Pericardium fibroblast (primary cell): Measurements from ENCODE around the gene PRELID3B. TPM values are rescaled to one million over a fixed set of nuclear protein-coding genes. Genes with fewer than 3 reads are reported as not detected.

Source experiments
- total RNA-seq: library from RNA; depleted of rRNA; stranded (reverse); fragments of >200 nt; gene quantifications from 2 replicates; pipeline ENCODE4 v1.2.3, GENCODE V29; 2015

PRELID3B gene
- total RNA-seq = 29.3 and 53.5 TPM in 2 replicates

GRCh38 chr20:59042151-59042795 is at the start of gene PRELID3B:
Gene PRELID3B (minus strand): TSS chr20:59042786. CDS start chr20:59042730, 56 bp downstream.

GRCh38 chr20:59032023-59032712 is 10.4 kb downstream of the PRELID3B start, which contains the start of gene ATP5F1E:
Gene ATP5F1E (minus strand): TSS chr20:59032335. CDS start chr20:59032251, 84 bp downstream.

GRCh38 chr20:59019217-59019616 is 23.4 kb downstream of the PRELID3B start, which contains the start of gene TUBB1:
Gene TUBB1 (plus strand): TSS chr20:59019429. CDS start chr20:59019523, 94 bp downstream.

GRCh38 chr20:59006864-59007664 is 35.5 kb downstream of the PRELID3B start, which contains the start of gene CTSZ:
Gene CTSZ (minus strand): TSS chr20:59007254. CDS start chr20:59007128, 126 bp downstream.

Other genes with a start within 250 kb of the PRELID3B start
- gene GNAS-AS1, start 191.9 kb downstream of the PRELID3B start, total RNA-seq = 0.47 TPM in 1 of 2 replicates, not detected in the other
- 607 and 657 TPM in 2 replicates for gene GNAS, start 190.1 kb downstream of the PRELID3B start, total RNA-seq
- 37.8 and 46.6 TPM in 2 replicates for gene NELFCD, start 61.5 kb downstream of the PRELID3B start, total RNA-seq
- 69.8 and 76.3 TPM in 2 replicates for gene CTSZ, start 35.5 kb downstream of the PRELID3B start, total RNA-seq
- gene TUBB1, start 23.4 kb downstream of the PRELID3B start, total RNA-seq = not detected in 2 replicates
- 31.3 and 48.8 TPM in 2 replicates for gene ATP5F1E, start 10.5 kb downstream of the PRELID3B start, total RNA-seq
- gene ZNF831, start 121.0 kb upstream of the PRELID3B start, total RNA-seq = not detected in 2 replicates